Muscle of back (tissue), 11 donors: ENCODE data around the gene FSIP1. TPM values are rescaled to one million over a fixed set of nuclear protein-coding genes. Genes with fewer than 3 reads are reported as not detected.

Experiments used
- DNase-seq, 3 donors: peaks; one replicate each; pipeline versions ENCODE4 v3.0.0 to v3.0.0-alpha.2; 2013
- polyA plus RNA-seq, 10 donors: library from polyadenylated mRNA; unstranded; fragments of 120-200 nt; gene quantifications; one replicate each; pipeline ENCODE4 v1.2.1, GENCODE V29; 2013; ENCODE audit not compliant: insufficient read length in 10 of 10

Gene FSIP1
- polyA plus RNA-seq, 10 donors, result 0.13 to 2.6 (median 0.54) TPM

DNA sequence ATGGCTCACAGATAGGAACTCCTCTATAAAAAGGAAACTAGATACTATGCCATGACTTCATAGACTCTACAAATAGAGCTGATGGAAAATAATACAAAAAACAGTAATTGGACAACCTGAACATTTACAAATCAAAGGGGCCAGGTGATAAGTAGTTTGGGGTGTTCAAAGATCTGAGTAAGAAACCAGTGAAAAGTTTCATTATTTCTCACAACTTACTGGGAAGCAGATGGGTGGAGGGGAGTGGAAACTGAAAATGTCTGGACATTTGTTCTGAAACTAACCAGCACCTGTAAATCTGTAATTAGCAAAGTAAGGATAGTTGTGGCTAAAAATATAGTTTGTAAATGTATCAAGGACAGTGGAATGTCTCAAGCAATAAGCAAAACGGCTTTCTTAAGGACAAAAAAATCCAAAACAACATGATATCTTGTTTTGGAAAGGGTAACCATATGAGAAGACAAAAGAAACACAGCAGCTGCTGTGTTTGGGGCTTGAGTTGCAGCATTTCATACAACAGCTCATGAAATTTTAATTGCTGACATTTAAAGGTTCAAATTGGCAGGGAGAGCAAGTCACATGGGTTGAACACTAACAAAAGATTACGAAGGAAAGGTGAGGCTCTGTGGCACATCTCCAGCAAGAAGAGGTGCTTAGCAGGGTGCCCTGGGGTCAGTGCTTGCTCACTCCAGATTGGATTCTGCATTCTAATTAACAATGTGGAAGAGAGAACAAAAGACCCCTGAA, 228.5 kb downstream of the FSIP1 start:
- DNase-seq, result no peak

DNA sequence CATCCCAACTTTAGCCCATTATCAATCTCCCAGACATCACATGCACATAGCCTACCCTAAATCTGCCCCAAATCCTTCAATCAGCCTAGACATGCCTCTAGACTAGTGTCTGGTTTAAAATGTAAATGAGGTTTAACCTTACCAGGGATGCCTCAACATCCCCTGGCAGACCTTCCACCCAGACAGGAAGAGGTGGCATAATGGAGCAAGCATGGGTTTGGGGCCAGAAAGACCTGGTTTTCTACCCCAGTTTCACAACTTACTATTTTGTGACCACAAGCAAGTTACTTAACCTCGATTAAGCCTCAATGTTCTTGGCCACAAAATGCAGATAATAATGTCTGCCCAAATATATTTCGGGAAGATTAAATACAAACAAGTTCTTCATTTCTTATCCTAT, 230.1 kb downstream of the FSIP1 start:
- DNase-seq, result no peak

DNA sequence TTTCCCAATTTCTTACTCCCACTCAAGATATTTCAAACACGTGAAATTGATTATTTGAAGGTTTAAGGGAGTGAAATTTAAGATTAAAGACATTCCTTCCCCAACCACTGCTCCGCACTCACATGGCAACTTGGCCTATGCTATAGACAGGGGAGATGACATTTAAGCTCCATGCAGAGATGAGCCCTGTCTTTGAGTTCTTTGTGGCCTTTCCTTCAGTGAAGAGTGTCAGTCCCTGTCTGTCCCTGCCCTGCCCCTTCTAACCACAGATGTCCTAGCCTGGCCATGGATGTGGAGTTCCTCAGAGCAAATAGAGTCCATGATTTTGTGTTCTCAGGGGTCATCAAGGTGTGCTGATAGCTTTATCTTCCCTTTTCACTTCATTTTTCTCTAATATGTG, 231.2 kb downstream of the FSIP1 start:
- DNase-seq, result no peak

Other genes with a start within 250 kb of the FSIP1 start
- gene THBS1, start 201.8 kb downstream of the FSIP1 start, polyA plus RNA-seq, result 10 to 100 TPM; 42.5 to 99.7 (median 71.2) TPM
- 10 to 100 TPM in 1 of 10 donors, 1 to 10 TPM in 9; 4.2 to 10.0 (median 5.8) TPM for gene GPR176, start 137.4 kb upstream of the FSIP1 start, polyA plus RNA-seq
- gene EIF2AK4, start 151.3 kb upstream of the FSIP1 start, polyA plus RNA-seq, result 10 to 100 TPM; 28.4 to 50.8 (median 37.3) TPM